WTC11 (cell line): Measurements from ENCODE around the gene FSTL3. TPM values are rescaled to one million over a fixed set of nuclear protein-coding genes. Genes with fewer than 3 reads are reported as not detected.

Source experiments
- ATAC-seq: fragments of 200-7000 bp; cut with Tn5 transposase; 2 replicates; pipeline ENCODE4 v1.10.0; 2021; ENCODE audit warnings: mild to moderate bottlenecking, moderate library complexity
- CTCF ChIA-PET: fragments of 300-600 bp; sonication (Branson Sonifier 250); formaldehyde crosslinking; loops from one replicate; lab custom pipeline; 2021; ENCODE audit warnings: antibody characterized with exemption; lab: Charles Lee
- POLR2A ChIA-PET: fragments of 350-600 bp; sonication (Branson Sonifier 250); formaldehyde crosslinking; loops from one replicate; lab custom pipeline; 2021; ENCODE audit warnings: antibody characterized with exemption; lab: Charles Lee
- DNase-seq: peaks from one replicate; pipeline ENCODE4 v3.0.0; 2021; ENCODE audit warnings: low spot score
- H3K27ac Mint-ChIP-seq: 2 replicates; pipeline ENCODE4 v1.8.0; 2021; ENCODE audit warnings: mixed read lengths
- H3K27me3 Mint-ChIP-seq: 2 replicates; pipeline ENCODE4 v1.8.0; 2021; ENCODE audit warnings: low read depth, mild to moderate bottlenecking, moderate library complexity, mixed read lengths
- H3K36me3 Mint-ChIP-seq: 2 replicates; pipeline ENCODE4 v1.8.0; 2021; ENCODE audit warnings: mixed read lengths
- H3K4me1 Mint-ChIP-seq: 2 replicates; pipeline ENCODE4 v1.8.0; 2022; ENCODE audit warnings: mixed read lengths
- H3K4me3 Mint-ChIP-seq: 2 replicates; pipeline ENCODE4 v1.8.0; 2021; ENCODE audit warnings: mild to moderate bottlenecking, moderate library complexity, mixed read lengths
- H3K9me3 Mint-ChIP-seq: 2 replicates; pipeline ENCODE4 v1.8.0; 2021; ENCODE audit warnings: mixed read lengths
- ERG ChIP-seq: fragments of 250-450 bp; sonication (Bioruptor Pico); IDR thresholded peaks from 2 replicates; pipeline ENCODE4 v1.8.0; 2021; ENCODE audit warnings: mild to moderate bottlenecking
- FOXJ3 ChIP-seq: sonication (generic); formaldehyde crosslinking; IDR thresholded peaks from 2 replicates; pipeline ENCODE4 v1.9.0; 2021; ENCODE audit warnings: missing genetic modification reagents, mild to moderate bottlenecking, borderline replicate concordance
- FOXP4 ChIP-seq: sonication (generic); formaldehyde crosslinking; IDR thresholded peaks from 2 replicates; pipeline ENCODE4 v1.8.0; 2022; ENCODE audit warnings: mild to moderate bottlenecking, missing genetic modification reagents
- GABPB1 ChIP-seq: sonication (generic); formaldehyde crosslinking; IDR thresholded peaks from 2 replicates; pipeline ENCODE4 v1.8.1; 2023; ENCODE audit warnings: mild to moderate bottlenecking, missing genetic modification reagents
- GRHL2 ChIP-seq: fragments of 250-450 bp; sonication (Bioruptor Pico); IDR thresholded peaks from 2 replicates; pipeline ENCODE4 v1.8.0; 2022; ENCODE audit warnings: mild to moderate bottlenecking, moderate library complexity; ENCODE audit not compliant: insufficient replicate concordance, severe bottlenecking
- IRF2 ChIP-seq: sonication (generic); formaldehyde crosslinking; IDR thresholded peaks from 2 replicates; pipeline ENCODE4 v1.8.0; 2022; ENCODE audit warnings: low read depth, missing genetic modification reagents, borderline replicate concordance
- KAT7 ChIP-seq: sonication (generic); formaldehyde crosslinking; IDR thresholded peaks from 2 replicates; pipeline ENCODE4 v1.8.1; 2023; ENCODE audit warnings: missing genetic modification reagents, mild to moderate bottlenecking, borderline replicate concordance
- MYBL2 ChIP-seq: sonication (generic); formaldehyde crosslinking; IDR thresholded peaks from 2 replicates; pipeline ENCODE4 v1.8.1; 2023; ENCODE audit warnings: mild to moderate bottlenecking, moderate library complexity, missing genetic modification reagents
- PRRX2 ChIP-seq: fragments of 250-450 bp; sonication (Bioruptor Pico); IDR thresholded peaks from 2 replicates; pipeline ENCODE4 v1.8.0; 2021; ENCODE audit warnings: mild to moderate bottlenecking
- TCF7 ChIP-seq: sonication (generic); formaldehyde crosslinking; IDR thresholded peaks from 2 replicates; pipeline ENCODE4 v1.8.0; 2022; ENCODE audit warnings: mild to moderate bottlenecking, low read depth, missing genetic modification reagents, moderate library complexity
- ZNF121 ChIP-seq: sonication (generic); formaldehyde crosslinking; IDR thresholded peaks from 2 replicates; pipeline ENCODE4 v1.8.0; 2023; ENCODE audit warnings: missing genetic modification reagents
- ZNF396 ChIP-seq: fragments of 250-450 bp; sonication (Bioruptor Pico); IDR thresholded peaks from 2 replicates; pipeline ENCODE4 v1.8.0; 2021; ENCODE audit warnings: mild to moderate bottlenecking, moderate library complexity, borderline replicate concordance
- ZNF423 ChIP-seq: fragments of 250-450 bp; sonication (Bioruptor Pico); IDR thresholded peaks from 2 replicates; pipeline ENCODE4 v2.1.2; 2022; ENCODE audit warnings: mild to moderate bottlenecking, moderate library complexity
- ZNF671 ChIP-seq: fragments of 250-450 bp; sonication (Bioruptor Pico); IDR thresholded peaks from 2 replicates; pipeline ENCODE4 v1.8.0; 2021; ENCODE audit warnings: mild to moderate bottlenecking
- total RNA-seq: library from RNA; stranded (reverse); gene quantifications from 3 replicates; pipeline ENCODE4 v1.2.3, GENCODE V29; 2021
- TF ChIP-seq, protein P1 (sequence below): sonication (generic); formaldehyde crosslinking; IDR thresholded peaks from 2 replicates; pipeline ENCODE4 v1.8.1; 2023; ENCODE audit warnings: mild to moderate bottlenecking, missing genetic modification reagents
- TF ChIP-seq, protein P2 (sequence below): sonication (generic); formaldehyde crosslinking; IDR thresholded peaks from 2 replicates; pipeline ENCODE4 v1.8.0; 2022; ENCODE audit warnings: mild to moderate bottlenecking, missing genetic modification reagents
- TF ChIP-seq, protein P3 (sequence below): sonication (generic); formaldehyde crosslinking; IDR thresholded peaks from 2 replicates; pipeline ENCODE4 v1.8.1; 2022; ENCODE audit warnings: mild to moderate bottlenecking, missing genetic modification reagents, moderate library complexity, borderline replicate concordance
- TF ChIP-seq, protein P4 (sequence below): fragments of 250-450 bp; sonication (Bioruptor Pico); IDR thresholded peaks from 2 replicates; pipeline ENCODE4 v2.1.2; 2022; ENCODE audit warnings: mild to moderate bottlenecking, moderate library complexity

The FSTL3 gene
- total RNA-seq, 1 experiment from 2014 or later = 8.7 TPM

DNA sequence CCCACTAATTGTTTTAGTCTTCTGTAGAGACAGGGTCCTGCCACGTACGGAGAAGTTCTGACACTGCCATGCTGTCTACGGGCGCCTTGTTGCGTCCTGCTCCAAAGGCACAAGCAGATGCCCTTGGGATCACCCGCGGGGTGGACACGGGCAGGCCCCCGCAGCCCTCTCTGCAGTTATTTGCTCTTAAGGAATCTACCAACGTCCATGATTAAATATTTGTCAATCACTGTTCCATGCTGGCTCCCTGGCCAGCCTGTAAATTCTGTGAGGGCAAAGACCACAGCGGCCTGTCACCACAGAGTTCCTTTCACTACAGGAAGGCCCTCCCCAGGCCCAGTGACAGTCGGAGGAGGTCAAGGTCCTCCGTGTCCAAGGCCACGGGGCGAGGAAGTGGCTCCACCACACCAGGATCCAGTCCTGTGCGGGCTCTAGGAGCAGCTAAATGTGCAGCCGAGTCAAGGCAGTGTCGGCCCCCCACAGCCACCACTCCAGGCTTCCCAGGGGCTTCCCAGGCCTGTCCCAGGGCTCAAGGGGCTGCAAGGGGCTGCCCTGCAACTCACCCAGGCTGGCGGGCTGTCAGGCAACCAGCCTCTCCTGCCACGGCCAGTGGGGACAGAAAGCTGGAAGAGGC, 15.3 kb upstream of the FSTL3 start:
- CTCF ChIA-PET = interaction anchor here (1.0 kb wide), 1 partner anchor 130 kb away, joined by 3 read pairs; no protein-coding TSS in a partner anchor
- ATAC-seq = no peak
- peak; percentile 43; the same call in 1 of the 2 replicates for TF ChIP-seq GABPB1 (CRISPR knock-in tag)
- TF ChIP-seq FOXP4 (CRISPR knock-in tag) = no peak
- TF ChIP-seq ZNF121 (CRISPR knock-in tag) = no peak
- no peak for TF ChIP-seq ZNF396 (CRISPR knock-in tag)
- TF ChIP-seq, all 79 proteins: peak for 1
- Mint-ChIP-seq H3K4me1 (peaks cover 20% of the 10 kb centered on the region), H3K9me3 (no peaks in the 10 kb centered on the region), H3K36me3 (no peaks in the 10 kb centered on the region), H3K27ac (peak overlapping the region; percentile 76), H3K27me3 (peaks cover 12% of the 10 kb centered on the region), H3K4me3 (peak overlapping the region; percentile 82)
- POLR2A ChIA-PET = no interaction called here
- DNase-seq = no peak

DNA sequence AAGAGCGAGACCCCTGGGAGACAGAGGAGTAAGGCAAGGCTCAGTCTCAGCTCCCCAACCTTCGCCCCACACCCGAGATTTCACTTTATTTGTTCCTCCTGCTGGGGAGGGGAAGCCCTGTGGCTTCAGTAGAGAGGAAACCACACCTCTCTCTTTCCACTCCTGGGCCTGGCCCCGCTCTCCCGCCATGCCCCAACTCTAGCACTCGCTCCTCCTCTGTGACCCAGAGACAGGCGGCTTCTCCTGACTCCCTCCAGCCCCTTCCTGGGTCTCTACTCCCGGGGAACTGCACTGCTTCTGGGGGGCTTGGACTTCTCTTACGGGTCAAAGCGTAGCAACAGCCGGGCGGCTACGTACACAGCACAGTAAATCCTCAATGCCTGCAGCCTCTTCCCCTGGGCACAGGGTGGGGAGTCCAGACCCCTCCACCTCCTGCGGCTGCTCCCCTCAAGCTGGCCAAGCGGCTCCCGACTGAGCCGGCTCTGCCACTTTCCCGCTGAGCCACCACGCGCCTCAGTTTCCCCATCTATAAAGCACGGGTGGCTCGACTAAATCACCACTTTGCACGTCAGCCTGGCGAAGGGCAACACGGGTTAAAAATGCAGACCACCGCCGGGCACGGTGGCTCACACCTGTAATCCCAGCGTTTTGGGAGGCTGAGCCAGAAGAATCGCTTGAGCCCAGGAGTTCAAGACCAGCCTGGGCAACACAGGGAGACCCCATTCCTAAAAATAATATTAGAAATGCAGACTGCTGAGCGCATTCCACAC, 14.6 kb upstream of the FSTL3 start:
- H3K27me3 Mint-ChIP-seq = peaks cover 17% of the 10 kb centered on the region
- TF ChIP-seq, protein P1, sequence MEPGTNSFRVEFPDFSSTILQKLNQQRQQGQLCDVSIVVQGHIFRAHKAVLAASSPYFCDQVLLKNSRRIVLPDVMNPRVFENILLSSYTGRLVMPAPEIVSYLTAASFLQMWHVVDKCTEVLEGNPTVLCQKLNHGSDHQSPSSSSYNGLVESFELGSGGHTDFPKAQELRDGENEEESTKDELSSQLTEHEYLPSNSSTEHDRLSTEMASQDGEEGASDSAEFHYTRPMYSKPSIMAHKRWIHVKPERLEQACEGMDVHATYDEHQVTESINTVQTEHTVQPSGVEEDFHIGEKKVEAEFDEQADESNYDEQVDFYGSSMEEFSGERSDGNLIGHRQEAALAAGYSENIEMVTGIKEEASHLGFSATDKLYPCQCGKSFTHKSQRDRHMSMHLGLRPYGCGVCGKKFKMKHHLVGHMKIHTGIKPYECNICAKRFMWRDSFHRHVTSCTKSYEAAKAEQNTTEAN (CRISPR knock-in tag) = 0 out of 2 replicates have a peak, but pooled peaks have one; percentile 26
- TF ChIP-seq, protein P2, sequence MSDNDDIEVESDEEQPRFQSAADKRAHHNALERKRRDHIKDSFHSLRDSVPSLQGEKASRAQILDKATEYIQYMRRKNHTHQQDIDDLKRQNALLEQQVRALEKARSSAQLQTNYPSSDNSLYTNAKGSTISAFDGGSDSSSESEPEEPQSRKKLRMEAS (CRISPR knock-in tag) = no peak
- ChIA-PET POLR2A (no interaction called here), CTCF (interaction anchor here (1.0 kb wide), 1 partner anchor 131 kb away, joined by 3 read pairs; no protein-coding TSS in a partner anchor)
- ATAC-seq (no peak), DNase-seq (no peak)
- H3K36me3 Mint-ChIP-seq = no peaks in the 10 kb centered on the region
- H3K4me3 Mint-ChIP-seq = peak overlapping the region; percentile 82
- peak overlapping the region; percentile 86 for H3K27ac Mint-ChIP-seq
- H3K4me1 Mint-ChIP-seq = peaks cover 20% of the 10 kb centered on the region
- H3K9me3 Mint-ChIP-seq = no peaks in the 10 kb centered on the region

DNA sequence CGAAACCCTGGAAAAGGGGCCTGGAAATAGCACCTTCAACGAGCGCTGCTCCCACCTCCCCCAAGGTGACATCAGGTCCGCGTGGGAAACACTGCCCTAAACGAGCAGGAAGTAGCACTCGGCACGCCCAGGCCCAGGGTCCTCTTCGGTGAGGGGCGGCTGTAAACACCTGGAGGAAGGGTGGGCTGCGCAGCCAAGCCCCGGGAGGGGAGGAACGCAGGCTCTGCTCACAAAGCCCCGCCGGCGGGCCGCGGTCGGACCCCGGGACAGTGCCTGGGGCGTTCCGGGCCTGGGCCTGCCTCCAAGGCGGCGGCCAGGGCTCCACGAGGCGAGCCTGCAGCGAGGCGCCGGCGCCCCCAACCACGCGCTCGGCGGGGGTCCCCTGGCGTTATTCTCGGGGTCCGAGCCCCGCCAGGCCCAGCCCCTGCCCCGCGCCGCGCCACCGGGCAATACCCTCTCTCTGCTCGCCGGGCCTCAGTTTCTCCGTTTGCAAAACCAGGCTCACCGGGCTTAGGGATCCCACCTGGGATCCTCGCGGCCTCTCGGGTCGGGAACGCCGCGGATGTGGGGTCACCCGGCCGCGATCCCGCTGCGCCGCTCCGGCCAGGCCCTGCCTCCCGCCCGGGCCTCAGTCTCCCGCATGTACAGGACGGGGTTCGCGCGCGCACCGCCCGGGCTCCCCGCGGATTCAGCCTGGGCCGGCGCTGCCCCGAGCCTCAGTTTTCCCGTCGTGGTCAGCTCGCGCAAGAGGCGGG, 13.8 kb upstream of the FSTL3 start:
- CTCF ChIA-PET = interaction anchor here (0.8 to 1.8 kb wide), 10 partner anchors 15 to 79 kb away, joined by 3 to 26 read pairs (median 5); no protein-coding TSS in a partner anchor
- Mint-ChIP-seq H3K27ac (peak overlapping the region; percentile 86), H3K27me3 (peaks cover 21% of the 10 kb centered on the region), H3K9me3 (no peaks in the 10 kb centered on the region), H3K36me3 (no peaks in the 10 kb centered on the region), H3K4me1 (peaks cover 20% of the 10 kb centered on the region), H3K4me3 (peak overlapping the region; percentile 82)
- ATAC-seq = no peak
- POLR2A ChIA-PET = interaction anchor here (1.3 kb wide), 1 partner anchor 78 kb away, joined by 3 read pairs; no protein-coding TSS in a partner anchor
- peak; percentile 46 for DNase-seq
- TF ChIP-seq ZNF671 (CRISPR knock-in tag) = no peak
- TF ChIP-seq ERG (CRISPR knock-in tag) = no peak
- no peak for TF ChIP-seq MYBL2 (CRISPR knock-in tag)
- TF ChIP-seq, protein P3, sequence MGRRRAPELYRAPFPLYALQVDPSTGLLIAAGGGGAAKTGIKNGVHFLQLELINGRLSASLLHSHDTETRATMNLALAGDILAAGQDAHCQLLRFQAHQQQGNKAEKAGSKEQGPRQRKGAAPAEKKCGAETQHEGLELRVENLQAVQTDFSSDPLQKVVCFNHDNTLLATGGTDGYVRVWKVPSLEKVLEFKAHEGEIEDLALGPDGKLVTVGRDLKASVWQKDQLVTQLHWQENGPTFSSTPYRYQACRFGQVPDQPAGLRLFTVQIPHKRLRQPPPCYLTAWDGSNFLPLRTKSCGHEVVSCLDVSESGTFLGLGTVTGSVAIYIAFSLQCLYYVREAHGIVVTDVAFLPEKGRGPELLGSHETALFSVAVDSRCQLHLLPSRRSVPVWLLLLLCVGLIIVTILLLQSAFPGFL (CRISPR knock-in tag) = no peak
- no peak for TF ChIP-seq FOXJ3 (CRISPR knock-in tag)
- TF ChIP-seq ZNF423 (CRISPR knock-in tag) = no peak
- TF ChIP-seq PRRX2 = no peak
- TF ChIP-seq TCF7 (CRISPR knock-in tag) = no peak
- TF ChIP-seq, protein P4, sequence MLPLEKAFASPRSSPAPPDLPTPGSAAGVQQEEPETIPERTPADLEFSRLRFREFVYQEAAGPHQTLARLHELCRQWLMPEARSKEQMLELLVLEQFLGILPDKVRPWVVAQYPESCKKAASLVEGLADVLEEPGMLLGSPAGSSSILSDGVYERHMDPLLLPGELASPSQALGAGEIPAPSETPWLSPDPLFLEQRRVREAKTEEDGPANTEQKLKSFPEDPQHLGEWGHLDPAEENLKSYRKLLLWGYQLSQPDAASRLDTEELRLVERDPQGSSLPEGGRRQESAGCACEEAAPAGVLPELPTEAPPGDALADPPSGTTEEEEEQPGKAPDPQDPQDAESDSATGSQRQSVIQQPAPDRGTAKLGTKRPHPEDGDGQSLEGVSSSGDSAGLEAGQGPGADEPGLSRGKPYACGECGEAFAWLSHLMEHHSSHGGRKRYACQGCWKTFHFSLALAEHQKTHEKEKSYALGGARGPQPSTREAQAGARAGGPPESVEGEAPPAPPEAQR (CRISPR knock-in tag) = no peak
- TF ChIP-seq GRHL2 = no peak
- no peak for TF ChIP-seq FOXP4 (CRISPR knock-in tag)
- TF ChIP-seq KAT7 (CRISPR knock-in tag) = no peak
- TF ChIP-seq IRF2 (CRISPR knock-in tag) = no peak
